ENCODE measurements around the gene FAM110A. TPM values are rescaled to one million over a fixed set of nuclear protein-coding genes. Genes with fewer than 3 reads are reported as not detected.
"Not testable (repeated sequence)": the region's sequence is repeated elsewhere in the genome, so short reads cannot be mapped to it uniquely, and the experiment has no call there.

Gene FAM110A
- total RNA-seq, 1 experiment from 2014 or later: 10.1 TPM

DNA sequence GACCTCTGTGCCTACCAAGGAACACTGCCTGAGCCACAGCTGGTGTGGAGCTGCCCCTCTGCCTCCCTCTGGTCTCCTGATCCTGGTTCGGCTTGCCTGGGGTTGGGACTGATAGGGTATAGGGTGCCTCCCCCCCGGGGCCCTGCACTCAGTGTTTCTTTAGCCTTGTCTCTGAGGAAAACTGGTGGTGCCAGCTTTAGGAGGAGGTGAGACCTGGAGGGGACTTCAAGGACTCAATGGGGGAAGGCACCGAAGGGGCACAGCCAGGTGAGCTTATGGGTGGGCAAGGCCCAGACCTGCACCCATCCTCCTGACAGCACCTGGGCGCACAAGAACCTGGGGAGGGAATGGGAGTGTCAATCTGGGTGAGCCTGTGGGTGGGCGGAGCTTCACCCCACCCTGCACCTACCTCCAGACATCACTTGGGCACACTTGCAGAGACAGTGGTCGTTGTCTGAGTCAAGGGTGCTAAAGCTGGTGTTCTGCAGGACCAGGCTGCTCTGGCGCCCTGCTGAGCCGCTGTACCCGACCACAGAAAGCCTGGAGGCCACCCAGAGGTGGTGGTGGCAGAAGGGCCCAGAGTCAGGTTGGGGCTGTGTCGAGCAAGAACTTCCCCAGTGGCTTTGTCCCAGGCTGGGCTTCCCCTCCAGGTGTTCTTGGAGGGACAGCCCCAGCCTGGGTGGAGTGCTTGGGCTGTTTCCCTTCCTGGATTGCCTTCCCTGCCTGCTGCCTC is 40.5 kb downstream of the FAM110A start:
- DNase-seq (ENCODE audit: low read depth): no peak

DNA sequence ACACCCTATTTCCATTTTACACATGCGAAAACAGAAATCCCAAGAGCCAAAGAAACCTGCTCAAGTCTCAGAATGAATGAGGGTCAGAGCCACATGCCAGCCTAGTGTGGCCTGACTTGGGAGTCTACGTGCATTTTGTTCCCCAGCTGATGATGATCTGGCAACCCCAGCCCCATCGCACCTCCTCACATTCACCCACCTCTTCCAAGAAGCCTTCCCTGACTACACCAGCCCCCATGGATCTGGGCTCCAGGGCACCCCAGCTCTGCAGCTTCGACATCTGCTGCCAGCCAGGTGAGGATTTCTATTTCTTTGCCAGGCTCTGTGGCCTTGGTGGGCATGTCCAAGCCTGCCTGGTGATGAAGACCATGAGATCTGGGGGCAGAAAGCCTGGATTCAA is 41.6 kb downstream of the FAM110A start:
- DNase-seq (ENCODE audit: low read depth): no peak

DNA sequence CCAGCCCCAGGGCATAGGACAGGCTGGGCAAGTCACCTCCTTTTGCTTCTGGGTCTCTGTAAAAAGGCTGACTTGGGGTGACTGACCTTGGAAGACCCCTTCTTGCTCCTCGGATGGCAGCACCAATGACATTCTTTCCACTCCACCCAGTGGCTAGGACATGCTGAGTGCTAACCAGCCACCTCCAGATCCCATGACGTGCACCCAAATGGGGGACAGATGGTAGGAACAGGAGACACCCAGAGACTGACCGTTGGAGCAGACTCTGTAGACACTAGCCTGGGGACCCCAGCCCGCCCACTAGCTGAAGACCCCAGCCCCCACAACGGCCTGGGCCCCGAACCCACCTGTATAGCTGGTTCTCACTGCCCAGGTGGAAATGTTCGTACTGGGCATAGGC is 44.3 kb downstream of the FAM110A start:
- DNase-seq (ENCODE audit: low read depth): no peak

DNA sequence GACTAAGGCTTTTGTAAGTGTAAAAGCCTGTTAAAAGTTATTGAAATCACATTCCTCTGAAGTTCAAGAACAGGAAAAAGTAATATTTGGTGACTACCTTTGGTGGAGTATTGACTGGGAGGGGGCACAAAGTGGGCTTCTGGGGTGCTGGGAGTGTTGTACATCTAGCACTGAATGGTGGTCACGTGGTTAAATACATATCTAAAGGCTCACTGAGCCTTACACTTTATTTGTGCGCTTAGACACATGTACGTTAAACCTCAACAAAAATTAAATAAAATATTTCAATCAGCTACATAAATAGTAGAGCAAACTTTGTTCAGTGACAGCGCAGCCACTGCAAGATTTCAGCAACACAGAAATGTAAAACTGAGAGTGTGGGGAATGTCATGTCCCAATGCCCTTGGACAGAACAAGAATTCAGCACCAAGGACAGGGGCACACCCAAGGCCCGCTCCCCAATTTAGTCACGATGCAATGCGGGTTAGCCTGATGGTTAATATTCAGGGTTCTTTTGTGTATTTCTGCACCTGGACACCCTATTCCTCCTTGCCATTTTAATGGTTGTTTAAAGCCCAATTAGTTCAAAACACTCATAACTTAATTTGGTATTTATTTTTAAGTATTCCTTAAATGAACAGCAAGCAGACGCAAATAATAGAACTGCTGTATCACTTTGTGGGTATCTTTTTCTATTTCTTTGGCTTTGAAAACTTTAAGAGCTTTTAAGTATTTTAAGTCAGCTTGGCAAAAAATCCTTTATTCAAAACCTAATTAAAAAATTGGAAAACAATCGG is 45.2 kb downstream of the FAM110A start:
- DNase-seq (ENCODE audit: low read depth): peak; percentile 44

DNA sequence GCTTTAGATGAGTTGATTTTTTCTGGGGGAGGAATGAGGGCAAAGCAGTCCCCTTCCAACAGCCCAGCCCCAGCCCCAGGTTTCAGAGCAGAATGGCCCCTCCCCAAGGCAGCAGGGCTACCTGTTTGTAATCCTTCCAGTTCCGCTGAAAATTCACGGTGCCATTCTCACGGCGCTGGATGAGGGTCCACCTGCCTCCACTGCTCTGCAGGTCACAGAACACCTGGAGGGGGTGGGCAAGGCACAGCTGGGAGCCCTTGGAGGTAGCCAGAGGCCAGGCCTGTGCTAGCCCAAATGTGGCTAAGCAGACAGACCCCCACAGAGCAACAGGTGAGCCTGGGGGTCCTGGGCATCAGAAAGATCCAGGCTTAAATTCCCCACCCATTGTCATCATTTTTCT is 46.1 kb downstream of the FAM110A start:
- no peak for DNase-seq (ENCODE audit: low read depth)

DNA sequence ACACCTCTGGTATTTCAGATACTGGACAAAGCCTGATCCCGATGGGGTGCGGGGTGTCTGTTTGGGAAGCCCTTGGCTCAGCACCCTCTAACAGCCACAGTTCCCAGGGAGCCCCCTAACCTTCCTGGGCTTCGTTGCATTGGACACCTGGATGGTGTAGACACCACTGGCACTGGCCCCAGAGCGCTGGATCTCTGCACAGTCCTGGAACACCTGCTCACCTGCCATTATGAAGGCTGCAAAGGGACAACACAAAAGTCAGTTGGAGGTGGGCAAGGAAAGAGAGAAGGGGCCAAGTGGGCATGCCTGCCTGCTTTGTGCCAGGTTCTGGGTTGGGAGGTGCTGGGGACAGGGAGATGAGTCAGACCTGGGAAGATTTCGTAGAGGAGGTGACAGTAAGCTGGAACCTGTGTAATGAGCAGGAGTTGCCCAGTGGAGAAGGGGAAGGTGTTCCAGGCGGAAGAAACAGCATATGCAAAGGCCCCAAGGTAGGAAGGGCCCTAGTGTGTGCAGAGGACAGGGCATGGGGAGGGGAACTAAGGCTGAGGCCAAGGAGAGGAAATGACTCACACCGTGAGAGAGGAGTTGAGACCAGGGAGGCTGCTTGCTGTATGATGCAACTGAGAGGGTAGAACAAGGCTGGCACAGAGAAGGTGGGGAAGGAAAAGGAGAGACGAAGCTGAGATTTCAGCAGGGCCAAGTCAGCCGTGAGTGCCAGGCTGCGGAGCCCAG is 47.7 kb downstream of the FAM110A start:
- DNase-seq (ENCODE audit: low read depth): peak; percentile 88

DNA sequence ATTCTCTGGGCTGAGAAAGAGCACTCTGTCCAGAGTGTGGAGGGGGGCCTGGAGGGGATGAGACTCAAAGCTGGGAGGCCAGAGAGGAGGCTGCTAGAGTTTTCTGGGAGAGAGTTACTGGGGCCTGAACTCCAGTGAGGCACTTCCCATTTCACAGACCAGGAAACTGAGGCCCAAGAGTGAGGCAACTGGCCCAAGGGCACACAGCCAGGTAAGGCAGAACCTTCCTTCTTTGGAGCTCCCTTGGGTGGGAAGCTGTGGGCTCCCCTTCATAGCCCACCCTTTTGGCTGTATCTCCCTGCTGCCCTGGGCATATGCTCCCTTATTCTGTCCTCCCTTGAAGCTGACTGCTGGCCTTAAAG is 48.2 kb downstream of the FAM110A start:
- no peak for DNase-seq (ENCODE audit: low read depth)

DNA sequence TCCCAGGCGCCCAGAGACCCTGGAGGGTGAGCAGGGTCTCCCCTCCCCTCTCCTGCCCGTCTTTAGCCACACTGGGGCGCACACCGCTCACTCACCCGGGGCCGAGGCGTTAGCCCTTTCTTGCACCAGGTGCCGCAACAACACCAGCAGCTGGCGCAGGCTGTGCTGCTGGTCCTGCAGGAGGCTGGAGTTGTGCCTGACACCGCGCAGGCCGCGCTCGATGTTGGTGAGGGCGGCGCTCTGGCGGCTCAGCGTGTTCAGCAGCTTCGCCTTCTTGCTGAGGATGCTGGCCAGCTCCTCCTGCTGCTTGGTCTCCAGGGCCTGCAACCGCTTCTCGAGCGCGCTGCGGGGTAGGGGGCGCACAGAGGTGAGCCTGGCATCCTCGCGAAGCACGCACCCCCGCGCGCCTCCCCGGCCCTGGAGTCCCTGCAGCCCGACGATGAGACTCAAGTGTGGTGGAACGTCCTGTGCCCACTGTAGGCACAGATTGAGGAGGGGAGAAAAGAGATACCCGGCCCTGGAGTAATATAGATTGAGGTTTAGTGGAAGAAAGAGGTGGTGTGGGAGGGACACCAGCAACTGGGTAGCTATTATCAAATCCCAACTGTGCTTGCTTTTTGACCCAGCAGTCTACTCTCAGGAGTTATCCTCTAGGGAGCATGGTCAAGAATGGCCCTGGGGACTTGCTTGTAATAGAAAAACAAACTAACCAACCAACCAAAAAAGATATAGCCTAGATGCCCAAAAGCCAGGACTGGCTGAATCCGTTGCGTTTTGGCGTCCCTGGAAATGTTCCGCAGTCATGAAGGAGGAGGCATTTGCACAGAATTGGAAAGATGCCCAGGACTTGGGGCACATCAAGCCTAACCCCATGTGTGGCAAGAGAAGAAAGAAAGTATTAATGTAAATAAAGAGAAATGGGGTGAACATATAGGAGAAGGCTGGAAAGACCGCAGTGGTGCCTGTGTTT is 51.8 kb downstream of the FAM110A start:
- peak; percentile 49 for DNase-seq (ENCODE audit: low read depth)

DNA sequence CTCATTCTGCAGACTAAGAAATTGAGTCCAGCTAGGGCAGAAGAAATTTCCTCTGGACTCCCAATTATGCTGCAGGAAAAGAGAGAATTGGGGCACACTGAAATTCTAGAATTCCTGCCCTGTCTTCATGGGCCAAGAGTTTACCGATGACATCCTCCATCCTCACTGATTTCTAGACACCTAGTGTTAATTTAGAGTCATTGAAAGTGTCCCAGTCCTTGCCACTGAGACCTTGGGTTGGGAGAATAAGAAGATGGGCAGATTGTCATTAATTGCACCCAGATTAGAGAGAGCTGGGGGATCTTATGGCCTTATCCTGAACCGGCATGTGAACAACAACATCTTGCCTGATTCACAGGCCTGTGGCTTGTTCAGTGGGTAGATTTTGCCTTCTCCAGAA is 53.6 kb downstream of the FAM110A start:
- no peak for DNase-seq (ENCODE audit: low read depth)

DNA sequence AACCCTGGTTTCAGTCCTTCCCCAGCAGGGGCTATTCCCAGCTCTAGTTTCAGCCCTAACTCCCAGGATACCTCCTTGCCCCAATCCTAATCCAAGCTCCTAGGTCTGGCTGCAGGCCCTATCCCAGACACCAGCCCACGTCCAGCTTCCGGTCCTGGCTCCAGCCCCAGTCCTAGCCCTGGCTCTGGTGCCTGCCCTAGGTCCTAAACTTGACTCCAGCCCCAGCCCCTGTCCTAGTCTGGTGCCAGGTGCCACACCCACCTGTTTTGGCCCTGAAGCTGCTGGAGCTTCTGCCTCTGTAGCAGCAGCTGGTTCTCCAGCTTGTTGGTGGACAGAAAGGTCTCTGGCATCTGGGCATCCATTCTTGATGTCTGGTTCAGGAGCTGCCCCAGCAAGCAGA is 54.5 kb downstream of the FAM110A start:
- no peak for DNase-seq (ENCODE audit: low read depth)

DNA sequence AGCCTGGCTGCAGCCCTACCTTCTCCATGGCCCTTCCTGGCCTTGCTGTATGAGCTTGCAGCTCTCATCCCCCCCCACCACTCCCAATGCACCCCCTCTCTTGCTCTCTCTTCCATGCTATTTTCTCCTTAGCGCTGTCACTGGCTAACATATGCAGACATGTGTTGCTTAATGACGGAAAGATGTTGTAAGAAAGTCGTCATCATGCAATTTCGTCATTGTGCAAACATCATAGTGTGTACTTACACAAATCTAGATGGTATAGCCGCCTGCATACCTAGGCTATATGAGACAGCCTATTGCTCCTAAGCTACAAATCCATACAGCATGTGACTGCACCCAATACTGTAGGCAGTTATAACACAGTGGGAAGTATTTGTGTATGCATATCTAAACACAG is 55.6 kb downstream of the FAM110A start:
- no peak for DNase-seq (ENCODE audit: low read depth)

DNA sequence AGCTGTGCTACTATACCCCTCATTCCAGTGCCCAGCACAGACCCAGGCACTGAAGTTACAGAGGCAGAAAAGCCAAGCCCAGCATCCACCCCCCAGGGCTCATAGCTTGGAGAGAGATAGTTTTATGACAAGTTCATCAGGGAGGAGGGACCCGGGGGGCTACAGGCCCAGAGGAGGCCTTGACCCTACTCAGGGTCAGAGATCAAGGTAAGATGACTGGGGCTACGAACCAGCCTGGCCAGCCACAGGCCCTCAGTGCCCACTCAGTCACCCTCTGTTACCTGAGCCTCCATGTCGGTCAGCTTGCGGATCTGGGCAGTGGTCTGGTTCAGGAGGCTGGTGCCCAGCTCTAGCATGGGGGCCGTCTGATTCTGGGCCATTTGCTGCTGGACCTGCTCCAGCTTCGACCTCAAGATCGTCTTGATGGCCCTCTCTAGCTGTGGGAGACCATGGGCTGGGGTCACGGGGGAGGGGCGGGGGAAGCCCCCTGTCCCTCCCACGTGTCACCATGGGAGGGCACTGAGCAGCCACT is 56.5 kb downstream of the FAM110A start:
- DNase-seq (ENCODE audit: low read depth): no peak

DNA sequence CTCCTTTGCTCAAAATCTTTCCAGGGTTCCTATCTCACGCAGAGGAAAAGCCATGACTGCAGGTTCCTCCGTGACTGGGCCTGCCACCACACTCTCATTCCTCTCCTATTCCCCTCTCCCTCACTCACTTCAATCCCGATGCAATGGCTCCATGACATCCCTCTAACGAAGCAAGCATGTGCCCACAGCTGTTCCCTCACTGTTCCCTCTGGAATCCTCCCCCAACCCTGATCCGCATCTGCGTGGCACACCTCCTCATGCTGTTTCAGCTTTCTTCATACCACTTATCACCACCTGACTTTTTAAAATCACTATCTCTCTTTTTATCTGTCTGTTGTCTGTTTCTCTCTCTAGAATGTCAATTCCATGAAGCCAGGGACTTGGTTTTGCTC is 57.1 kb downstream of the FAM110A start:
- DNase-seq (ENCODE audit: low read depth): no peak

DNA sequence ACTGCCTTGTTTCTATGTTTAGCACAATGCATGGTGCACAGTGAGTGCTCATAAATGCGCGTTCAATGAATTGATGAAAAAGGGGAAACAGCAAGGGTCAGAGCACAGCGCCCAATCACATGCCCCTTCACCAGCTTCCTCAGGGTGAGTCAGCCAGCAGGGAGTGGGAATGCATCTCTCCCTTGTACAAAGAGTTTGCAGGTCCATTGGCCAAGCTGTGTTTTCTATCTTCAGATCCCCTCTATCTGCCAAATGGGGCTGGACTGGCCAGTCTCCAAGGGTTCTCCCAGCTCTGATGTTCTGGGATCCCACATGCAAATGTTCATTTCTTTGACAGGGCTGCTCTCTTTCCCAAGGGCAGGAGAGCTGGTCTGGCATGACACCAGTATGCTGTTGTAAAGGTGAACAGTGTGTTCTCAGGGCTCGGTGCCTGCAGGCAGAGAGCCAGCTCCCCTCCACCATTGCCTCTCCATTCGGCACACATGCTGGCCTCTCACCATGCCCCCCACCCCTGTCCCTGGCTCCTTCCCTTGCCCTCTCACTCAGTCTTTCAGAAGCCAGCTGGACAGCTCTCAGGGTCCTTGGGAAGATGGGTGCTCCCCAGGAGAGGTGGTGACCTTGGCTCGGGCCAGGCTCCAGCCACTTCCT is 57.7 kb downstream of the FAM110A start:
- no peak for DNase-seq (ENCODE audit: low read depth)

DNA sequence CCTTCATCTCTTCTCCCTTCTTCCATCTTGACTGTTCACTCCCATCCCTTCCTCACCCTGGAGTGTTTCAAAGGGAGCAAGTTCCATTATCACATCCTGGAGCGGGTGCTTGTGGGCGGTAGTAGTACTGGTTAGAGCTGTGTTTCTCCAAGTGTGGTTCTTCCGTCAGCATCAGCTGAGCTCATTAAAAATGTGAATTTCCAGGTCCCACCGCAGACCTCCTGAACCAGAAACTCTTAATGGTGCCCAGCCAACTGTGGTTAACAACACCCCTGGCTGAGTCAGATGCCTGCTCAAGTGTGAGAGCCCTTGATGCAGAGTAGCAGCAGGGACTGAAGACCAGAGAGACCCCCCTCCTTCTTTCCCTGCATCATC is 58.2 kb downstream of the FAM110A start:
- DNase-seq (ENCODE audit: low read depth): peak; percentile 50

DNA sequence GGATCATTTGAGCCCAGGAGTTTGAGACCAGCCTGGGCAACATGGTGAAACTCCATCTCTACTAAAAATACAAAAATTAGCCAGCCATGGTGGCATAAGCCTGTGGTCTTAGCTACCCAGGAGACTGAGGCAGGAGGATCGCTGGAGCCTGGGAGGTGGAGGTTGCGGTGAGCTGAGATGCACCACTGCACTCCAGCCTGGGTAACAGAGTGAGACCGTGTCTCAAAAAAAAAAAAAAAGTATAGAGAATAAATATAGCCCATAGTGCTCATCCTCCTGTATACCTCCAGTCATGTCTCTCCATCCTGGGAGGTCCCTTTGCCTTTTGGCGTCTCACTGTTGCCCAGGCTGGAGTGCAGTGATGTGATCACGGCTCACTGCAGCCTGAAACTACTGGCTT is 58.9 kb downstream of the FAM110A start:
- DNase-seq (ENCODE audit: low read depth): not testable (repeated sequence)

Other genes starting within 250 kb of the FAM110A start
- gene TCF15, start 223.4 kb upstream of the FAM110A start, total RNA-seq (2014; rRNA removed; shearing (Covaris generic)): not detected in 2 replicates
- gene SRXN1, start 180.5 kb upstream of the FAM110A start, total RNA-seq (2014; rRNA removed; shearing (Covaris generic)): 48.0 and 53.7 TPM in 2 replicates
- not detected in 2 replicates for gene SCRT2, start 157.9 kb upstream of the FAM110A start, total RNA-seq (2014; rRNA removed; shearing (Covaris generic))
- 0.57 and 1.3 TPM in 2 replicates for gene SLC52A3, start 65.2 kb upstream of the FAM110A start, total RNA-seq (2014; rRNA removed; shearing (Covaris generic))
- not detected in 2 replicates for gene ANGPT4, start 82.6 kb downstream of the FAM110A start, total RNA-seq (2014; rRNA removed; shearing (Covaris generic))
- gene RSPO4, start 168.6 kb downstream of the FAM110A start, total RNA-seq (2014; rRNA removed; shearing (Covaris generic)): not detected in 2 replicates

Measured in M059J (cell line).